SW480 (cell line): ENCODE measurements around the gene FIGLA.

Experiments used
- DNase-seq: peaks from one replicate; pipeline ENCODE4 v3.0.0-alpha.2; 2016; ENCODE audit warnings: low spot score

Gene FIGLA

GRCh38 chr2:70775141-70775540, 15.3 kb downstream of the FIGLA start:
- DNase-seq: peak; percentile 20

- peak; percentile 67 for DNase-seq
Observed at GRCh38 chr2:70772486-70773155, 17.8 kb downstream of the FIGLA start.

GRCh38 chr2:70771446-70771845, 19.0 kb downstream of the FIGLA start:
- no peak for DNase-seq

- DNase-seq: no peak
Observed at GRCh38 chr2:70769450-70769849, 21.0 kb downstream of the FIGLA start.

GRCh38 chr2:70768590-70769085, 21.8 kb downstream of the FIGLA start:
- DNase-seq: no peak

GRCh38 chr2:70767699-70768589, 22.5 kb downstream of the FIGLA start, which contains the start of gene ADD2:
Gene ADD2 (minus strand): TSS chr2:70768200. CDS start chr2:70706408, 61,792 bp downstream.
- DNase-seq: no peak

GRCh38 chr2:70767079-70767698, 23.3 kb downstream of the FIGLA start:
- DNase-seq: no peak

GRCh38 chr2:70766357-70767078, 23.9 kb downstream of the FIGLA start:
- DNase-seq: no peak

GRCh38 chr2:70765507-70765906, 24.9 kb downstream of the FIGLA start:
- DNase-seq: no peak

- no peak for DNase-seq
Observed at GRCh38 chr2:70759446-70759845, 31.0 kb downstream of the FIGLA start.

- no peak for DNase-seq
Observed at GRCh38 chr2:70757966-70758365, 32.5 kb downstream of the FIGLA start.

GRCh38 chr2:70757360-70757759, 33.1 kb downstream of the FIGLA start:
- DNase-seq: no peak

- no peak for DNase-seq
Observed at GRCh38 chr2:70756128-70756527, 34.3 kb downstream of the FIGLA start.

- DNase-seq: no peak
Observed at GRCh38 chr2:70753902-70754301, 36.5 kb downstream of the FIGLA start.

- DNase-seq: no peak
Observed at GRCh38 chr2:70753031-70753430, 37.4 kb downstream of the FIGLA start.

GRCh38 chr2:70752396-70752795, 38.0 kb downstream of the FIGLA start:
- DNase-seq: no peak

- no peak for DNase-seq
Observed at GRCh38 chr2:70751881-70752280, 38.6 kb downstream of the FIGLA start.

- no peak for DNase-seq
Observed at GRCh38 chr2:70750320-70750719, 40.1 kb downstream of the FIGLA start.

GRCh38 chr2:70748002-70748784, 42.2 kb downstream of the FIGLA start:
- peak; percentile 25 for DNase-seq

GRCh38 chr2:70747284-70747683, 43.2 kb downstream of the FIGLA start:
- no peak for DNase-seq
